K562 (cell line): ENCODE measurements around the gene HEXIM1. TPM values are rescaled to one million over a fixed set of nuclear protein-coding genes. Genes with fewer than 3 reads are reported as not detected.
A peak's percentile ranks its signal among the peaks of the same experiment; 100 is the strongest.

Experiments
- ATF1 ChIP-seq, 2 experiments: fragments of 450-650 bp in 1 of 2; IDR thresholded peaks; 2 replicates each; pipeline ENCODE4 v1.6.1; 2016; ENCODE audit warnings: missing compliant biosample characterization in 1 of 2, missing genetic modification characterization in 1 of 2
- CBFB ChIP-seq: sonication (generic); formaldehyde crosslinking; IDR thresholded peaks from 2 replicates; pipeline ENCODE4 v1.4.0; 2020; ENCODE audit warnings: mild to moderate bottlenecking, missing genetic modification reagents
- CHD1 ChIP-seq: fragments of 200-600 bp; sonication (generic); IDR thresholded peaks from one replicate; pipeline ENCODE4 v1.6.1; 2012; ENCODE audit warnings: mild to moderate bottlenecking, moderate library complexity, low read length, inconsistent platforms
- E2F5 ChIP-seq: sonication (generic); formaldehyde crosslinking; IDR thresholded peaks from 2 replicates; pipeline ENCODE4 v1.8.0; 2022; ENCODE audit warnings: mild to moderate bottlenecking, missing genetic modification reagents
- E2F6 ChIP-seq, 2 experiments: IDR thresholded peaks; 2 replicates each; pipeline ENCODE4 v1.6.1; 2011; ENCODE audit warnings: borderline replicate concordance in 1 of 2, control low read depth in 1 of 2, low read depth in 1 of 2, low read length in 1 of 2, mild to moderate bottlenecking in 1 of 2, mixed read lengths in 1 of 2, moderate library complexity in 1 of 2; ENCODE audit not compliant: insufficient read depth in 1 of 2, insufficient read length in 1 of 2, poor library complexity in 1 of 2, severe bottlenecking in 1 of 2; ENCODE audit errors: extremely low read depth in 1 of 2
- HDAC8 ChIP-seq: fragments of 450-650 bp; IDR thresholded peaks from 2 replicates; pipeline ENCODE4 v1.6.1; 2016; ENCODE audit warnings: mild to moderate bottlenecking, missing genetic modification characterization, moderate library complexity, missing compliant biosample characterization
- HMGN3 ChIP-seq: IDR thresholded peaks from 2 replicates; pipeline ENCODE4 v1.6.1; 2011; ENCODE audit warnings: borderline replicate concordance, low read depth, mild to moderate bottlenecking, mixed read lengths, low read length; ENCODE audit not compliant: insufficient read length; ENCODE audit errors: extremely low read depth
- MAZ ChIP-seq, 2 experiments: fragments of 450-650 bp in 1 of 2; sonication (generic) in 1 of 2; formaldehyde crosslinking; IDR thresholded peaks in 1 of 2; conservative IDR thresholded peaks in 1 of 2; 2 replicates each; pipeline versions ENCODE4 v1.4.0 to v1.5.0; 2020; ENCODE audit warnings: mild to moderate bottlenecking in 1 of 2, missing genetic modification reagents in 1 of 2
- MEF2A ChIP-seq: IDR thresholded peaks from 2 replicates; pipeline ENCODE4 v1.6.1; 2011; ENCODE audit warnings: low read depth, mild to moderate bottlenecking, low read length, moderate library complexity; ENCODE audit not compliant: control insufficient read depth
- NR2C1 ChIP-seq, 2 experiments: fragments of 450-650 bp; IDR thresholded peaks; 2 replicates each; pipeline ENCODE4 v1.6.1; 2017; ENCODE audit warnings: mild to moderate bottlenecking in 2 of 2, antibody characterized with exemption in 1 of 2, inconsistent platforms in 1 of 2, missing compliant biosample characterization in 1 of 2, missing genetic modification characterization in 1 of 2
- SETDB1 ChIP-seq: IDR thresholded peaks from one replicate; pipeline ENCODE4 v1.6.1; 2012; ENCODE audit warnings: low read length, control low read depth, inconsistent platforms
- YY1 ChIP-seq, 3 experiments: IDR thresholded peaks; 2 replicates each; pipeline ENCODE4 v1.6.1; 2011; ENCODE audit warnings: low read length in 2 of 3, mild to moderate bottlenecking in 2 of 3, moderate library complexity in 2 of 3, borderline replicate concordance in 1 of 3, control low read depth in 1 of 3, low read depth in 1 of 3; ENCODE audit not compliant: insufficient read depth in 3 of 3, insufficient replicate concordance in 2 of 3, control insufficient read depth in 1 of 3, insufficient read length in 1 of 3; ENCODE audit errors: extremely low read depth in 1 of 3
- ZNF12 ChIP-seq: sonication (generic); formaldehyde crosslinking; IDR thresholded peaks from 2 replicates; pipeline ENCODE4 v1.4.0; 2020; ENCODE audit warnings: mild to moderate bottlenecking, missing genetic modification reagents
- ZNF324 ChIP-seq: fragments of 250-450 bp; sonication (Bioruptor Pico); IDR thresholded peaks from 2 replicates; pipeline ENCODE4 v1.4.0; 2020; ENCODE audit warnings: mild to moderate bottlenecking
- ZNF583 ChIP-seq: fragments of 250-450 bp; sonication (Bioruptor Pico); IDR thresholded peaks from 2 replicates; pipeline ENCODE4 v1.4.0; 2020
- ZNF785 ChIP-seq: fragments of 250-450 bp; sonication (Bioruptor Pico); IDR thresholded peaks from 2 replicates; pipeline ENCODE4 v1.4.0; 2020; ENCODE audit warnings: mild to moderate bottlenecking
- polyA plus RNA-seq, 8 experiments: library from polyadenylated mRNA; depleted of rRNA in 4 of 8; stranded (reverse) in 5 of 8; unstranded in 3 of 8; fragments of >200 nt; fragmentation: Nextera tagmentation in 2 of 8; fragmentation: Illumina TruSeq in 1 of 8; extraction: Ambion mirVana in 2 of 8; extraction: Trizol in 1 of 8; gene quantifications; 2 replicates each; pipeline versions ENCODE4 v1.2.1 to v1.2.3, GENCODE V29; 2011 to 2014; ENCODE audit warnings: inconsistent platforms in 1 of 8, missing spikeins in 1 of 8
- total RNA-seq, 7 experiments: library from RNA; depleted of rRNA in 6 of 7; stranded (reverse); fragments of >200 nt in 6 of 7; fragmentation: Illumina TruSeq in 2 of 7; extraction: Trizol in 2 of 7; gene quantifications; 2 replicates each; pipeline versions ENCODE4 v1.2.1 to v1.2.3, GENCODE V29; 2011 to 2021; ENCODE audit warnings: low replicate concordance in 1 of 7
- TF ChIP-seq, protein P1 (sequence below): sonication (generic); formaldehyde crosslinking; IDR thresholded peaks from 2 replicates; pipeline ENCODE4 v1.8.1; 2022; ENCODE audit warnings: missing genetic modification reagents
- TF ChIP-seq, protein P2 (sequence below), 2 experiments: IDR thresholded peaks; 2 replicates each; pipeline ENCODE4 v1.6.1; 2012; ENCODE audit warnings: improper control_type of control experiment in 2 of 2, low read depth in 2 of 2, low read length in 2 of 2, borderline replicate concordance in 1 of 2

The HEXIM1 gene
- total and polyA plus RNA-seq, 9 of the 15 experiments (the other 6 are each of a cell fraction or from before 2014, with no cell fraction given): 1.4 to 28.3 (median 9.1) TPM

- TF ChIP-seq ZNF785 (CRISPR knock-in tag) (no peak), CBFB (CRISPR knock-in tag) (peak; percentile 87), HDAC8 (tag) (0 out of 2 replicates have a peak, but pooled peaks have one; percentile 26), ZNF324 (CRISPR knock-in tag) (no peak), ZNF583 (CRISPR knock-in tag) (no peak), ATF1 (CRISPR knock-in tag; IDR thresholded peaks at IDR 0.05) (peak; percentile 23; the same call in 1 of the 2 replicates), ATF1 (tag; IDR thresholded peaks at IDR 0.05) (peak; percentile 95), CHD1 (no peak), E2F6 (IDR thresholded peaks at IDR 0.05; ENCODE audit: borderline replicate concordance in 1 of 2, extremely low read depth in 1 of 2, insufficient read depth in 1 of 2, insufficient read length in 1 of 2, low read depth in 1 of 2, low read length in 1 of 2, poor library complexity in 1 of 2, severe bottlenecking in 1 of 2) (peak in 1 of 2 experiments; percentile 8), HMGN3 (peak; percentile 30), SETDB1 (no peak), NR2C1 (IDR thresholded peaks at IDR 0.05) (no peak), NR2C1 (tag; IDR thresholded peaks at IDR 0.05) (no peak), ZNF12 (CRISPR knock-in tag) (0 out of 2 replicates have a peak, but pooled peaks have one; percentile 59), MAZ (CRISPR knock-in tag; conservative IDR thresholded peaks at IDR 0.05 in 1 of 2, IDR thresholded peaks at IDR 0.05 in 1 of 2) (peak in 1 of 2 experiments; percentile 56; a peak in 1 of 4 replicates), YY1 (IDR thresholded peaks at IDR 0.05; ENCODE audit: borderline replicate concordance in 1 of 3, control insufficient read depth in 1 of 3, extremely low read depth in 1 of 3, insufficient read depth in 3 of 3, insufficient read length in 1 of 3, insufficient replicate concordance in 2 of 3, low read depth in 1 of 3, low read length in 2 of 3) (peak in 1 of 3 experiments; percentile 36), MEF2A (no peak), E2F5 (CRISPR knock-in tag) (0 out of 2 replicates have a peak, but pooled peaks have one; percentile 59)
- TF ChIP-seq, protein P1, sequence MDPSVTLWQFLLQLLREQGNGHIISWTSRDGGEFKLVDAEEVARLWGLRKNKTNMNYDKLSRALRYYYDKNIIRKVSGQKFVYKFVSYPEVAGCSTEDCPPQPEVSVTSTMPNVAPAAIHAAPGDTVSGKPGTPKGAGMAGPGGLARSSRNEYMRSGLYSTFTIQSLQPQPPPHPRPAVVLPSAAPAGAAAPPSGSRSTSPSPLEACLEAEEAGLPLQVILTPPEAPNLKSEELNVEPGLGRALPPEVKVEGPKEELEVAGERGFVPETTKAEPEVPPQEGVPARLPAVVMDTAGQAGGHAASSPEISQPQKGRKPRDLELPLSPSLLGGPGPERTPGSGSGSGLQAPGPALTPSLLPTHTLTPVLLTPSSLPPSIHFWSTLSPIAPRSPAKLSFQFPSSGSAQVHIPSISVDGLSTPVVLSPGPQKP (CRISPR knock-in tag): no peak
- TF ChIP-seq, protein P2, sequence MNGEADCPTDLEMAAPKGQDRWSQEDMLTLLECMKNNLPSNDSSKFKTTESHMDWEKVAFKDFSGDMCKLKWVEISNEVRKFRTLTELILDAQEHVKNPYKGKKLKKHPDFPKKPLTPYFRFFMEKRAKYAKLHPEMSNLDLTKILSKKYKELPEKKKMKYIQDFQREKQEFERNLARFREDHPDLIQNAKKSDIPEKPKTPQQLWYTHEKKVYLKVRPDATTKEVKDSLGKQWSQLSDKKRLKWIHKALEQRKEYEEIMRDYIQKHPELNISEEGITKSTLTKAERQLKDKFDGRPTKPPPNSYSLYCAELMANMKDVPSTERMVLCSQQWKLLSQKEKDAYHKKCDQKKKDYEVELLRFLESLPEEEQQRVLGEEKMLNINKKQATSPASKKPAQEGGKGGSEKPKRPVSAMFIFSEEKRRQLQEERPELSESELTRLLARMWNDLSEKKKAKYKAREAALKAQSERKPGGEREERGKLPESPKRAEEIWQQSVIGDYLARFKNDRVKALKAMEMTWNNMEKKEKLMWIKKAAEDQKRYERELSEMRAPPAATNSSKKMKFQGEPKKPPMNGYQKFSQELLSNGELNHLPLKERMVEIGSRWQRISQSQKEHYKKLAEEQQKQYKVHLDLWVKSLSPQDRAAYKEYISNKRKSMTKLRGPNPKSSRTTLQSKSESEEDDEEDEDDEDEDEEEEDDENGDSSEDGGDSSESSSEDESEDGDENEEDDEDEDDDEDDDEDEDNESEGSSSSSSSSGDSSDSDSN (IDR thresholded peaks at IDR 0.05; ENCODE audit: borderline replicate concordance in 1 of 2, low read depth in 2 of 2, low read length in 2 of 2): 0 out of 4 replicates have a peak, but pooled peaks of 1 of the 2 experiments have one; percentile 3
These were observed 15.5 kb upstream of the HEXIM1 start (continued) for GRCh38 chr17:45132572-45133463.
